KG1 (cell line): ENCODE measurements around the gene NLGN4Y.
"Not testable (repeated sequence)": the region's sequence is repeated elsewhere in the genome, so short reads cannot be mapped to it uniquely, and the experiment has no call there.

Experiments used
- DNase-seq: peaks from one replicate; lab custom pipeline; 2025; lab: John Stamatoyannopoulos, UW

Gene NLGN4Y

GRCh38 chrY:14834103-14835060, 310.1 kb downstream of the NLGN4Y start:
- no peak for DNase-seq

DNA sequence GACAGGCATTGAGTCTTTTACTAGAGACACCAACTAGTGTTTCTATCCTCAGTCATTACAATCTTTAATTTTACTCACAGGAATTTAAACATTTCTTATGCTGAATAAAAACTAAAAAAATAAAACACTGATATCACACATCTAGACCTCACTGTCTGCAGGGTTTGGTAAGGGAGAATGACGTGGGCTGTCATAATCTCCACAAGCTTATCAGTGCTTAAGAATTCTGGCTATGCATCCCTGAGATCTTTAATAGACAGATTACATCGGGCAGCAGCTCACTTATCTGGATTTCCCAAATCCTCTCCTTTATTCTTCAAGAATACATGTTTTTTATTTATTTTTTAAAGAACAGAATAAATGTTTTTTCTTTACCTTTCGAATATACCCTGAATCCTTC, 313.1 kb downstream of the NLGN4Y start:
- DNase-seq: no peak

GRCh38 chrY:14850734-14851133, 326.4 kb downstream of the NLGN4Y start:
- no peak for DNase-seq

DNA sequence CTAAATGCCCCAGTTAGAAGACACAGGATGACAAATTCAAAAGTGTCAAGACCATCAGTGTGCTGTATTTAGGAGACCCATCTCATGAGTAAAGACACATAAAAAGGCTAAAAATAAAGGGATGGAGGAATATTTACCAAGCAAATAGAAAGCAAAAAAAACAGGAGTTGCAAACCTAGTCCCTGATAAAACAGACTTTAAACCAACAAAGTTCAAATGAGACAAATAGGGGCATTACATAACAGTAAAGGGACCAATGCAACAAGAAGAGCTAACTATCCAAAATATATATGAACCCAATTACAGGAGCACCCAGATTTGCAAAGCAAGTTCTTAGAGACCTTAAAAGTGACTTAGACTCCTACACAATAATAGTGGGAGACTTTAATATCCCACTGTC, 336.1 kb downstream of the NLGN4Y start:
- DNase-seq: no peak

- not testable (repeated sequence) for DNase-seq
Observed at GRCh38 chrY:14861033-14861432, 336.7 kb downstream of the NLGN4Y start.

DNA sequence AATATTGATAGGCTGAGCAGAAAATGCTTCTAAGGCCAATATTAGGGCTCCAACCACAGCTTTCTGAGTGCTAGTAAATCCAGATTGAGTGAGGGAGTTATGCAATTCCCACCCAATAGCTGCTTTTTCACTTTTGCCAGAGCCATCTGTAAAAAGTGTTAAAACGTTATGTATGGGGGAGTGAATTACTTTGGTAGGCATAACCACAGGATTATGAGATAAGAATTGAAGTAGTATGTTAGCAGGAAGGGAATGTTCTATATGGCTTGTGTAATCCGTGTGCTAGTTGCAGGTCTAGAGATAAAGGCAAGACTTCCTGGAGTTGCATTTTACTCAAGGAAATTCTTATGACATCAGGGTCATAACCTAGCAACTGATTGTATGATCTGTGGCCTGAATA, 347.6 kb downstream of the NLGN4Y start:
- DNase-seq: no peak
